ENCODE data around the gene AKAP6.

AKAP6 gene

DNA sequence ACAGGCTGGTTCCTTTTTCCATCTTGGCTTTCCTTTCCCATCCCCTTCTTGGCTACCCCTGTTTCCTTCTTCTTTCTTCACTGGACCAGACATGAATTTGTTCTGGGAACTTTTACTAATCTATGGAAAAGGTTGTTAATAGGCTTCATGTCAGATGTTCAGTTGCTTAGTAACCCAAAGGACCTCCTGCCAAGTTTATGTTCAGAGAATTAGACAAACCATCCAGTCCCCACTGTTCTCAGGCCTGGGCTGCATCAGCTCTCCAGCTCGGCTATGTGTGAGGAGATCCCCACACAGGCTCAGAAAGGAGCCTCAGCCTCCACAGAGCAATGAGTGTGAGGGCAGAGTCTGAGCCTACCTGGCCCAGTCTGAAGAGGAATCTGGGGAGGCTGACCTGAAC is 78.0 kb downstream of the AKAP6 start:
- DNase-seq (ENCODE audit: low read depth in 2 of 2, low spot score in 1 of 2): no peak

DNA sequence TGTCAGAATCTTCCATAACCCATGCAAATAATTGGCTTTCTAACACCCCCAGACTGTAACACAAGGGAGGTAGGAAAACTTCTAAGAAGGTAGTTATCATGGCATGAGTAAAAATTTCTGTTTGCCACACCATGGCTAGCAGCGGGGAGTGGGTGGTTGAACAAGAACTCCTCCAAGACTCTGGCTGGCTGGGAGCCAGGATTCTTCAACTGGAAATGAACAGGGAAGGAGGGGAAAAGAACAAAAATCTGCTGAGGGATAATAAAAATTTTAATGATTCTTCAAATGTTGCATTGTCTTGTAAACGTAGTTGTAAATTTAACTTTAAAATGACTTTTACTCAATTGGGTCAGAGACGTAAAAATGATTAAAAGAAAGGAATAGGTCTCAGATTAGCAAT is 78.9 kb downstream of the AKAP6 start:
- DNase-seq (ENCODE audit: low read depth in 2 of 2, low spot score in 1 of 2): no peak

- DNase-seq (ENCODE audit: low read depth in 2 of 2, low spot score in 1 of 2): no peak
These were observed 83.0 kb downstream of the AKAP6 start for GRCh38 chr14:32412103-32412502.

- no peak for DNase-seq (ENCODE audit: low read depth in 2 of 2, low spot score in 1 of 2)
These were observed 83.4 kb downstream of the AKAP6 start for GRCh38 chr14:32412532-32412931.

DNA sequence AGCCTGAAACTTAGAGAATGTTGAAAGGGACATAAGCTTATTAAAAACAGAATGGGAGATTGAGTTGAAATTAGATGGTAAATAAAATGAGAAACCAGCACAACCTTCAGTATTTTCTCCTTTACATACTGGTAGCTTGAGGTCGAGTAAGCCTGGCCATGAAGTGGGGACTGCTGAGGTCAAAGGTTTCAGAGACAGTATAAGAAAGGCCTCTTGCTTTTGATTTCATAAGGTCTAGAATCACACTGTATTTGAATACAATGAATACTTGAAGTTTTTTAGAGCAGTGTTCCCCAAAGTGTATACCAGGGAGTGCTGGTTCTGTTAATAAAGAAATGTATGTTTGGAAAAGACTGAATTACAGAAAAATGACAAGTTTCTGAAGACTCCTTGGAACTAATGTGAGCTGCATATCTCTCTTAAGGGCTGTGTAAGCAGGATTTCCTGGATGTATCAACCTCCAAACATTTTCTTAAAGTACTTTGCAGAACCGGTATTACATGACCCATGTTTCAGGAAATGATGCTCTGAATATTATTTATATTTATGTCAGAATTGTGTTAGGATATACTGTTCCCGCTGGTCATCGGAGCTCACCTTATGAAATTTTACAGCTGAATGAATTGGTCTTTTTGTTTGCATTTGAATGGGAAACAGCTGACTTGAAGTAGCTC is 85.0 kb downstream of the AKAP6 start:
- no peak for DNase-seq (ENCODE audit: low read depth in 2 of 2, low spot score in 1 of 2)

GRCh38 chr14:32414808-32415255 is 85.7 kb downstream of the AKAP6 start:
- no peak for DNase-seq (ENCODE audit: low read depth in 2 of 2, low spot score in 1 of 2)

DNA sequence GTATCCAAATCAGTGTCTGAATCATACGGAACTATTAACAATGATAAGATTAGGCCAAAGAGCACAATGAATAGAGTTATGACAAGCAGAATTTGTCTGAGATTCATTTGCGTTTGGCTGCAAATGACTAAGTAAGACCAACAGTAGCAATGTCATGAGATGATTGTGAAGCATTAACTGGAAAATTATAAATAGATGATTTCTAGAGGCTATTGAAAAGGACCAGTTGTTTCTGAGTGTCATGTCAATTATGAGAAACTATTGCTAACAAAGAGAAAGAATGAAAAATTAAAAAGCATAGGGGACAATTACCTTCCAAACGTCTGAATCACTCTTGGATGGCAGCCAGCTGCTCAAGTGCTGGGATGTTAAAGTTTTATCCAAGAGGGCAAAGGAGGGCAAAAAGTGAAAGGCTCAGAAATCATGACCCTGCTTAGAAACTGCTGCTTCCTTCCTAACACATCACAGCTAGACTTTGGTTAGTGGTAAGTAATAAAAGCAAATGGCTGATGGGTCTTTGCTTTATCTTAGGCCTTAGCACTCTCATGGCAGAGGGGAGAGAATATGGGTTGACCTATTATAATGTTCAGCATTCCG is 89.0 kb downstream of the AKAP6 start:
- no peak for DNase-seq (ENCODE audit: low read depth in 2 of 2, low spot score in 1 of 2)

GRCh38 chr14:32419429-32419828 is 90.3 kb downstream of the AKAP6 start:
- DNase-seq (ENCODE audit: low read depth in 2 of 2, low spot score in 1 of 2): no peak

- no peak for DNase-seq (ENCODE audit: low read depth in 2 of 2, low spot score in 1 of 2)
These were observed 92.7 kb downstream of the AKAP6 start for GRCh38 chr14:32421781-32422180.

GRCh38 chr14:32422440-32422839 is 93.3 kb downstream of the AKAP6 start:
- DNase-seq (ENCODE audit: low read depth in 2 of 2, low spot score in 1 of 2): no peak

DNA sequence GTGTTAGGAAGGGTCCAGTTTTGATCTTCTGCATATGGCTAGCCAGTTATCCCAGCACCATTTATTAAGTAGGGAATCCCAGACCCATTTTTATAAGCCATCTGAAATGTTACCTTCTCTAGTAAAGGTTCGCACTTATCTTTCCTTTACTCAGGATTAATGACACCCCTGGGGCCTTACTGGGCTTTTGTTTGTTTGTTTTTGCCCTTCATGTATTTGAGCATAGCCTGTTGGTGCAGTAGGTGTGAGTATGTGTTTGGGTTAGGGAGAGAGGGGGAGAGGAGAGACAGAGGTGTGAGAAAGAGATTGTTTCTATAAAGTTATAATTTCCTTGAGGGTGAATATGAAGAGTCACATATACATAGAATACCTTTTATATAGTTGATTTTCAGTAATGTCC is 96.9 kb downstream of the AKAP6 start:
- no peak for DNase-seq (ENCODE audit: low read depth in 2 of 2, low spot score in 1 of 2)

DNA sequence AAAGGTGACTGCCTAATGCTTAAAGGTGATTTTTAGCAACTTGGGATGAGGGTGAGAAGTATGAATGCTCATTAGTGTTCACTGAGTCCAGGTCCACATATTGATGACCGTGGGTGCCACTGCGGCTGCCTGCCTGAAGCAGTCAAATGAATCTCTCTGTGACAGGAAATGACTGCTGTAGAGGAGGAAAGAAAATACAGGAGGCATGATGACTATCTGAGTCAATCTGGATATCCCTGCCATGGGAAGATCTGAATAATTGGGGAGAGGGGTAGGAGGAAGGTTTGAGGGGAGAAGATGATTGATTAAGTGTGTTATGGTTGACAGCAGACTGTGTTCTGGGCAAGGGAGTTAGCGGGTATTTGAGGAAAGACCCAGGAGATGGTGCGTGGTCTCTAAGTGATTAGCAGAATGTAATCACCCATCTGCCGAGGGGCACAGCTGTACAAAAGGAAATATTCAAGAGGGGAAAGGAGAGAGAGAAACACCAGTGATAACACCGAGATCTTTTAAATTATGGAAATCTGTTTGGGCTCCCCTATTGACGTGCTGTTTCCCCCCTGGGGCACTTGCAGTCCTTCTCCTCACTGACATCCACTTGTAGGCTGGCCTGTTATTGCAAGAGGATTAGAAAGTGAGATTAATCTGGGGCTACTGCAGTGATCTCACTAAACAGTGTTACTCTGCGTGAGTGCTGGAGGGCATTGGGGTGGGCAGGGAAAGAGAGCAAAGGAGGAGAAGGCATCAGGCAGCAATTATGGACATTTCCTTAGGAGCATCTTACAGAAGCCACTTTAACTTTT is 97.7 kb downstream of the AKAP6 start:
- DNase-seq (ENCODE audit: low read depth in 2 of 2, low spot score in 1 of 2): no peak

DNA sequence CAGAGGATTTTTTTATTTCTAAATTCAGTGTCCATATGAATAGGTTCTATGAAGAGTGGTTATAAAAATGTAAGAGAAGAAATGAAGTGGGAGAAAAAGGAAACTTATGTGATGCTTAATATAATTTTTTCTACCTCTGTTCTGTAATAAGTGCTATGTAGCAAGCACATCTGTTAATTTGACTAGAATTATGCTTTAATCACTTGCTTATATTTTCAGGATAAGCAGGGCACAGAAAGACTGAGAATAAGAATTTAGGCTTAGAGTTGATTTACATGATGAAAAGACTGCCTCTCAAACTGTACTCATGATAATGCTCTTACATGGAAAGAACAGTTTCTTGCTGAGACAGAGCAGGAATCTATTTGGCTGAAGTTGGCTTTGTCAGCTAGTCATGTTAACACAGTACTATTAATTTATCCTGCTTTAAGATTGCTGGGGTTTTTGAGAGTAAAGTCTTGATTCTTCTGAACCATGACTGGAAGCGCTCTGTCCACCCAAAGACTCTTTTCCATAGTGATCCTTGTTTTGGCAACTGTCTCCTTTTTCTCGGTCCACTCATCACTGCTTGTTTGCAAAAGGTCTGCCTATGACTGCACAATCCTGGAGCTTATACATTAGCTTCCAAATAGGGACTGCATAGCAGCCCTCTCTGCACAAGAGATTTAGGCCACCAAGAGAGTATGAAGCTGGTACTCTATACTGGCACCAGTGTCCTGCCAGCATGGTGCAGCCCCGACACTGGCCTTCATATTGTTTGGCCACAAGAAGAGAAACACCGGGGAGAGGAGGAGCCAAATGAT is 98.8 kb downstream of the AKAP6 start:
- DNase-seq (ENCODE audit: low read depth in 2 of 2, low spot score in 1 of 2): no peak

DNA sequence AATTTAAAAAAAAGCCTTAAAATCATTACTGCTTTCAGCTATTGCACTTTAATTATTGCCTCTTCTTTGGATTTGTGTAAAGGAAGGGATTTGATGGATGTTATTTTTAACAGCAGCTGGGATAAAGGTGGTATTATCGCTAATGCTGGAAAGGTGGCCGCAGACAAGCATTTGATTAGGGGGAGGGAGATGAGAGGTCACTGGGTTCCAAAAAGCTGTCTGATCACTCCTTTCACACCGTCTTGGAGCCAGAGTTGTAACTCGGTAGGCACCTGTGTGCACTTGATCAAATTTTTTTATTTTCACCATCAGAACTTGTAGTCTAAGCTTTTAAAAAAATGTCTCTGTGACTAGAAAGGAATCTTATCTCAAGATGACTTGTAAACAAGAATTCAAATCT is 99.8 kb downstream of the AKAP6 start:
- no peak for DNase-seq (ENCODE audit: low read depth in 2 of 2, low spot score in 1 of 2)

DNA sequence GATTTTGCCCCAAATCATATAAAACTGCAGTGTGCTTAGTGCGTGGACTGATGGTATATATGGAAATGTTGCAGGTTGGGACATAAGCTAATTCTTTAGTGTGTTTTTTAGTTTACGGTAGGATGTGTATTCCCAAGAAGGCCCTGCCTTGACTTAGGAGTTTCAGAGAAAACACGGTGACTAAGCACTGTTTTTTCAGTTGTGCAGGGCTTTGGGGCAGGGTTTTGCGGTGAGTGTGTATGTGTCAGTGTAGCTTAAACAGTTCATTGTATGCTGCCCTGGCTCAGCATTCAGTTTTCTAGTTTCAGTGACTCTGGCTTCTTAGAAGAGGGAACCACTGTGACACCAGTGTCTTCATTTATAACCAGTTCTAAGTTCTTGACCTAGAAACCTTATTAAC is 101.2 kb downstream of the AKAP6 start:
- DNase-seq (ENCODE audit: low read depth in 2 of 2, low spot score in 1 of 2): no peak

DNA sequence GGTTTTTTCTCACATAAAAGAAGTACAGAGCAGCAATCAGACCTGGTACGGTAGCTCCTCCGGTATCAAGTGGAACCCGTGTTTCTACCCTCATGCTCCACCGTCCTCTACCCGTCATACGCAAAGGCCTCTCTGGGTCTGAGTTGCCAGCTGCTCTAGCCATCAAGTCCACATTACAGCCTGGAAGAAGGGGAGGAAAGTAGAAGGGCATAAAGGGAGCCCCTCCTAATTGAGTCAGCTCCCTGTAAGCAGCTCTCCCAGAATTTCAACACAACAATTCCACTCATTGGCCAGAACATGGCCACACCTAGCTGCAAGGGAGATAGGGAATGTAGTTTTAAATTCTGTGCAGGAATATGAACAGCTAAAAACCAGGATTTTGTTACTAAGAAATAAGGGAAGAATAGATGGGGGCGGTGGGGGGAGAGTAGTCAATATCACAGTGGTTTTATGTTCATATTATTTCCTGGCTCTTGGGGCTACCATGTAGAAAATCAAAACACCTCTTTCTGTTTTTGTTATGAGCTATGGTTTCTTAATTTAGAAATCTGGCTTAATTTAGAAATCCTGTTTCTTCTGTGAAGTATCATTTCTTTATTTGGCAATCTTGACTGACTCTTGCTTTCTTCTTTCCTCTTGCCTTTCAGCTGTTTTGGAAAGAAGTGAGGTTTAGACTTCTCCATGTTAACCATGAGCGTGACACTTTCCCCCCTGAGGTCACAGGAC is 103.9 kb downstream of the AKAP6 start:
- no peak for DNase-seq (ENCODE audit: low read depth in 2 of 2, low spot score in 1 of 2)

GRCh38 chr14:32434180-32434579 is 105.1 kb downstream of the AKAP6 start:
- DNase-seq (ENCODE audit: low read depth in 2 of 2, low spot score in 1 of 2): no peak

DNA sequence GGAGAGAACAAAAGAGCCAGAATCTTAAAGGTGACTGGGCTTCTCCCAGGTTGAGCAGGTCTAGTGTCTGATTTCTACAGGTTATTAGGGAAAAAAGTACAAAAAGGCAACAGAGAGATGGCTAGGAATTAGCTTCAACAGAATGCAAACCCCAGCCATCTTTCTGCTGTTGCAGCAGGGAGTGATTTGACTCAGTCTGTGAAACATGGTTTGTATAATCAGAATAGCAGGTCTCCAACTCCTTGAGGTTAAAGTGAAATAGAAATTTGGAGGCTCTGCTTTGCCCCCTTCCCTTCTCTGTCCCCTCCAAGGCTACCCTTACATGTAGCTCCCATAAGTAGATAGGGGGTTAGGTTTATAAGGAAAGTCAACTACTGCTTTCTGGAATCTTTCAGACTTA is 105.8 kb downstream of the AKAP6 start:
- no peak for DNase-seq (ENCODE audit: low read depth in 2 of 2, low spot score in 1 of 2)

DNA sequence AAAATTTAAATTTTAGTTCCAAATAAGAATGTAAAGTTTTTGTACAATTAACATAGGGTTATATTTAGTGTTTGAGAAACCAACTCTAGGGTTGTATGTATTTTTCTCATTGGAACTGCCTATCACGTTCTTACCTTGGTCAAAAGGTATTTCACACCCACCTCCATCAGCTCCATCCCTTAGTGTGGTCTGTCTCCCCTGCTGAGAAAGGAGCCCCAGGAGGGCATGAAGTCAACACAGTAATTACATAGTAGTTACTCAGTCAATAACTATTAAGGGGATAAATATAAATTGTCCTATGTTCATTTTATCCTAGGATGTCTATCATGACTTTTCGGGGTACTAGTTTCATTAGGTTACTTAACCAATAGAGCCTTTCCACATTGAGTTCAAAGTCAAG is 106.3 kb downstream of the AKAP6 start:
- no peak for DNase-seq (ENCODE audit: low read depth in 2 of 2, low spot score in 1 of 2)

- DNase-seq (ENCODE audit: low read depth in 2 of 2, low spot score in 1 of 2): no peak
These were observed 107.9 kb downstream of the AKAP6 start for GRCh38 chr14:32436993-32437392.

DNA sequence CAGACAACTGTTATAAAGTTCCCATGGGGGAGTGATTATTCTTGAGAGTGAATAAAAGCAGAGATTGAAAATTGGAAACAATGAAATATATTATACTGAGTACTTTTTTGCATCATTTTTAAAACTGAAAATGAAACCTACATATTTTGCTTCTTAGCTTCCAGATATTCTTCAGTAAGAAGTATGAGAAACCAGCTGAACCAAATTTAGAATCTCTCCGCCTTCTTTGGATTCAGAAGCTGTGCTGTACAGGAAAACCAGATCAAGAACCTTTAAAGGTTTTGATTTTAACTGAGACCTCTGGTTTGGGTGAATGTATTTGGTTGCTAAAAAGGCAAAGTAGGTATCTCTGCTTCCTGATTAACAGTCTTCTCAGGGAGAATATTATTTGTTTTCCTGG is 109.4 kb downstream of the AKAP6 start:
- no peak for DNase-seq (ENCODE audit: low read depth in 2 of 2, low spot score in 1 of 2)
